Measurements from ENCODE around the gene NADK2.
A peak's percentile ranks its signal among the peaks of the same experiment; 100 is the strongest.

NADK2 gene

DNA sequence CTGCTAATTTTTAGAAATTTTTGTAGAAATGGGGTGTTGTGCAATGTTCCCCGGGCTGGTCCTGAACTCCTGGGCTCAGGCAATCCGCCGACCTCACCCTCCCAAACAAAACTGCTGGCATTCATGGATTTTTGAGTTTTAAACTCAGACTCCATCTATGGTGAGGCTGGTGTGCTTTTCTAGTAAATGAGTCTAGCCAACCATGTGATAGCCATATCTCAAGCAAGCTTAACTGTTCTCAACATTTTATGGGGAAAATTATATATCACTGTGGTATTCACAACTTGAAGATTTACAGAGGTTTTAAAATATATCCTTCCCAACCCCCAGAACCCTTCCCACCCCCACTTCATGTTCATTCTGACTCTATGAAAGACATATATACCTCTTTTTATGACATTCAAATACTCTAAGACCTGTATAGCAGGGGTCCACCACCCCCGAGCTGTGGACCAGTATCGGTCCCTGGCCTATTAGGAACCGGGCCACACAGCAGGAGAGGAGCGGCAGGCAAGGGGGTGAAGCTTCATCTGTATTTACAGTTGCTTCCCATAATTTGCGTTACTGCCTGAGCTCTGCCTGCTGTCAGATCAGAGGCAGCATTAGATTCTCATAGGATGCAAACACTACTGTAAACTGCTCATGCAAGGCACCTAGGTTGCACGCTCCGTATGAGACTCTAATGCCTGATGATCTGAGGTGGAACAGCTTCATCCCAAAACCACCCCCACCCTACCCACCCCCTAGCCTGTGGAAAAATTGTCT lies 4.5 kb upstream of the NADK2 start:
- no peak for DNase-seq (ENCODE audit: low read depth)

DNA sequence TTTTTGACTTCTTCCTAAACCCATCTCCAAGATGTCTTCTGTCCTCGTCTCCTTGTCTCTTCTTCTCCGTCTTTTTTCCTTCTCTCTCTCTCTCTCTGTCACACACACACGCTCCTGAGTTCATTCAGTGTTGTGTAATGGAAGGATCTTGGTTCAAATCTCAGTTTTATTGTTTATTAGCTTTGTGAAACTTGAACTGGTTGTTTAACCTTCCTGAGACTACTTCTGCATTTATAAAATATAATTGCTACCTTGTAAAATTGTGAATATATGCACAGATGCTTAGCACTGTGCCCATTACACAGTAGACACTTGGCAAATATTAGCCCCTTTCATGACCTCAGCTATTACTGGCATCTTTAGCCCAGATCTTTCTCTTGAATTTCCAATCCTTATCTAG lies 2.4 kb upstream of the NADK2 start:
- DNase-seq (ENCODE audit: low read depth), result no peak

DNA sequence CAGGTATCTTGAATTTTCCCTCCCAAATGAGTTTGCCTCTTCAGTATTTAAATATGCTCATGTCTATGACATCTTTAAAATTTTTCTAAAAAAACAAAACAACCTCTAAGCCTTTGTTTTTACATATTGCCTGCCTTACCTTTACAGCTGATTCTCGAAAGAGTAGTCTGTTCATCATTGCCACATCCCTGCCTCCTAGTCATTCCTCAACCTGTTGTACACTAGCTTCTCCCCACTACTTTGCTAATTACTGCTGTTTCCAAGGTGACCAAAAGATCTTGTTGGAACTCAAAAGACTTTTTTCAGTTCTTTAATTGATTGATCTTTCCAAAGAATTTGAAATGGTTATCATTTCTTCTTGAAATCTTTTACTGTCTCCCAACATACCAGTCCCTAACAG lies 1.9 kb upstream of the NADK2 start:
- no peak for DNase-seq (ENCODE audit: low read depth)

DNA sequence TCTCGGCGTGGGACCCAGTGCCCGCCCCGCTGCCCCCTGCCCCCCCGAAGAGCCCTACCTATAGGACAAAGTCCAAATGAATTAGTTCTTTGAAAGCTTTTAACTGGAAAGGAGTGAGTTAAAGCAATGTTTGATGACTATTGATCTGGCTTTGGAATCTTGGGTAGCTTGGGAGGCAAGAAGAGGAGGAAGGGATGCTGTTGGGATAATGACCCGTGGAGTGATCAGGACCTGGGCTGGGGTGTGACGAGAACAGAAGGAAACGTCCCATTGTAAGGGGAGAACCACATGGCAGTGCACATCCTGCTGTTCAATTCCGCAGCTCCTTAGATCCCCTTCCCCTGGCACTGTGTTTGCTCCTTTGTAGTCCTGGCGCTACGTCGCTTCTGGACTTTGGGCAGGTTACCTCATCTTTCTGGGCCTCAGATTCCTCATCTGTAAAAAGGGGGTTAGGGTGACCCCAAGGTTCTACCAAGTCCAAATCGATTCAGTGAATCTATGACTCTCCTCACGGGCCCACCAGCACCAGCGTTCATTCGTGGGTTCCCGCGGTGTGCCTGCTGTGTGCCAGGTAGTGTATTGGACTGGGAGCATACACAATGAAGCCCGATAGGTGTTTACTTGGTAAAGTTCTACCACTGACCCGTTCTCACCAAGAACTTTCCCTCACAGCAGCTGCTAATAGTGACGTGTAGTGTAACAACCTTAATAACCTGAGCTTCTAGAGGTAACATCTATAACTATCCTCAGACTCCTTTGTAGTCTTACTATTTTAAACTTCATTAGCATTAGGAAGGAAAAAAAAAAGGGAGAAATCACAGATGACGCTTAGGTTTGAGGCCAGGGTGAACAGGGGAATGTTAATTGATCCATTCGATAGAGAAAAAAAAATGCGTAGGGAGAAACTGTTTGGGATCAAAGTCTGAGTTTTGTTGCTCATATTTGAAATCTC lies 1.1 kb upstream of the NADK2 start:
- DNase-seq (ENCODE audit: low read depth), result no peak

DNA sequence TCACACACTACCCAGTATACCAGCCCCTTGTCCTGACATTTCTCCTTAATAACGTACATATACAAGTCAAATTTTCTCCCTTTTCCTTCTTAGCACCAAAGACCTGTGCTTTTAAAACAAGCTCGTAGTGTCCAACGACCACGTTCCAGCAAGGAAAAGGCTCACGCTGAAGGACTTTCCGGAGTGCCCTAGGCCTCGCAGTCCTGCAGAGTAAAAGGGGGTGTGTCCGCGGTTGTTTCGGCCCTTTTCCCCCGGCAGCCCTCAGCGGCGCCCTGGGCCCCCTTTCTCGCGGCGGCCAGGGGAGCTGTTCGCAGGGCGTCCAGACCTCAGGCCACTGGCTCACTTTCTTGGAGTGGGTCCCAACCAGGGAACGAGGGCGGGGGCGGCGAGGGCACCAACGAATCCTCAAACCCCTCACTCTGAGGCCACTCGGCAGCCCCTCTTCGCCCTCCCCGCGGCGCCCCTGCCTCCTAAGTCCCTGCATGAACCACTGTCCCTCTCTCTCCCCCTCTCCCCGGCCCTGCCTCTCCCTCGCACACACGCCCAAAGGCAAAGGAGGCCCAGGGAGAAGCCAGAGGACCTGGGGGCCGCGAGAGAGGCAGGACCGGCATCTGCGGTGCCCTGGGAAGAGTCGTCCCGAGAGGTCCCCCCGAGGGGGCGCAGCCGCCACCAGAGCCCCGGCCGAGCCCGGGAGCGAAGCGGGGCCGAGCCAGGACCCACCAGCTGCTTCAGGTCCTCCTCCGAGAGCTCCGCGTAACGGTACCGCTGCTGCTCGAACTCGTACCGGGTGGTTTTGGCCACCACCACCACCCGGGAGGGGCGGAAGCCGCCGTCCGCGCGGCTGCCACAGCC lies 720 bp downstream of the NADK2 start:
- peak; percentile 7 for DNase-seq (ENCODE audit: low read depth)

DNA sequence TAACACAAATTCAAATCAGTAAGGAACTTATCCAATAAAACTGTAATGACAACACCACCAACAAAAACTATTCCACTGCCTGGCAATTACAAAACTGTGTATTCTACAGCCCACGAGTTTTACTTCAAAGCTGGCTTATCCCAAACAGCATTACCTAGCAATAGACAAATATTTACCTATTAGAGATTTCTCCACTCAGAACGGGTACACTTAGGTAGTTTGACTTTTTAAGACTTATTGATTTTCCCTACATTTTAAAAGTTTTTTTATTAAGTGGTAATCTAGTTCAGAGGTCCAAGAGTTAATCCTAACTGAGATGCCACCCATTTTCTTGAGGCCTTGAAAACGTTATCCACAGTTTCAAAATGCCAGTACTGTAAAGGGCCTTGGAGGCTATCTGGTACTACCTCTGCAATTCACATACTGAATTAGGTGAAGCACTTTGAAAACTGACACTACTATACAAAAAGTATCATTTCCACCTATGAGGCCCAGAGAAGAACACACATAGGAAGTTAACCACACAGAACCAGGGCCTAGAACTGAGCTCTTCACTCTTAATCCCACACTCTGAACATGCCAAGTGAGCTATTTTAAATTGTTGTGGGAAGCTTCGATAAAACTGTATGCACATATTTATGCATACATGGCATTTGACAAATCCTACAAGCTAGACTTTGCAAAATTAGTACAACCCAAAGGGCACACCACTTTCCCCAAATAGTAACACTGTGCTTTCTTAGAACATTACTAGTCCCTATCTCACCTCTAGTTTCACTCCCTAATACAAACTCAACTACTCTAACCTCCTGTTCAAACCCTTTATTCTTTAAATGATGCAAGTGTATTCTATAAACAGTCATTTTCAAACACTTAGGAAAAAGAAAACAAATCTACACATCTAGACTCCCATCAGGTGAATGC lies 2.1 kb downstream of the NADK2 start:
- no peak for DNase-seq (ENCODE audit: low read depth)

DNA sequence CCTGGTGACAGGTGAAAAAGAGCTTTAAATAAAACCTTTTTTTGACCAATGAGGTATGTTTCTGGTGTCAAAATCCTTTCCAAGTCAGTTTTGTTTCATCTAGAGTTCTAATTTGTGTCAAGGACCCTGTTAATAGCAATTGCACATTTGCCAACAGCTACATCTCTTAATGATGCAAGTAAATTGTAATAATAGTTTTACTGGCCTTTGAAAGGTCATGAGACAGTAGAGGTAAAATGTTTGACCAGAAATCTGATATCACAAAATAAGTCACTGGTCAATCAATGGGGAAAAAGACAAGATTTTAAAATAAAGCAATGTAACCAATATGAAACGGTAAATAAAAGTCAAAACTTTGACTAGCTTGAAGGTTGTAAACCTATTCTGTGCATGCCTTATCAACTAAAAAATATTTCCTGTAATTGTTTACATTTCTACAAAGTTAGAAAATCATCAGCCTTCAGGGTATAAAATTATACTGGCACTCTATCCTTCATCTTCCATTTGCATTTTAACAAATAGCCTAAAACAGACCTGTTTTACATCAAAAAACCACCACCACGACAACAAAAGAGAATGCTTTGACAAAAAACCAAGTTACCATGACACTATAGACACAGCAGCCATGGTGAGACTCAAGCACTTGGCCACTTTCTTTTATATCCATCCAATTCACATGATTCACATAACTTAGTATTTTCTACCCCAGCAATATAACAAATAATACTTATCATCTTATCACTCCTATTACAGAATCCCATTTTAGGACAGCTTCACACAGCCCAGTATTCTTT lies 3.0 kb downstream of the NADK2 start:
- DNase-seq (ENCODE audit: low read depth), result no peak

DNA sequence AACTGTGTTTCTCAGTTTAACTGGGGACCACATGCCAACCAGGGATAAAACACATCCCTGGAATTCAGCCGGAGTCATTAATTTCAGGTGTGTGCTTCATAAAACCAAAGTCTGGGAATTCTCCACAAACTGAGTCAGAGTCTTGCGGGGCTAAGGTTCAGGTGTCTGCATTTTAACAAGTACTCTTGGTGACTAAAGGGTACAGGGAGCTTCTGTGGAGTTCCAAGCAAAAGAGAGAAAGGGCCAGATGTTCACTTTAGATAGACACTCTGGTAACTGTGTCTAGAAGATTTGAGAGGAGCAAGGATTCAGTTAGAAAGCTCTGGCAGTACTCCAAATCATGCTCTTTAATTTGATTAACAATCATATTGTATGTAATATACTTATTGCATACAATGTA lies 4.0 kb downstream of the NADK2 start:
- DNase-seq (ENCODE audit: low read depth), result no peak

DNA sequence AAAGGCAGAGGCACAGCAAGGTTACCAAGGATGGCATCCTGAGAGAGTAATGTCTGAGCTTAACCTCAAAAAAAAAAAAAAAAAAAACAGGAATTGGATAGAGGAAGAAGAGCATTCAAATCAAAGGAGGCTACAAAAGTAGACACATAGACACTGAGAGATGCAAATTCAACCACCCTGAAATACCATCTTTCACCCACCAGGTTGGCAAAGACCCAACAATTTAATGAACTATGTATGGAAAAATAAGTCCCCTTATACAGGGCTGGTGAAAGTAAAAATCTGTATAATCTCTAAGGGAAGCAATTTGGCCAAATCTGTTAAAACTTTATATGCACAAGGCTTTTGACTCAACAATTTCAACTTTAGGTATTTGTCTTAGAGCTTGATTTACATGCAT lies 4.9 kb downstream of the NADK2 start:
- no peak for DNase-seq (ENCODE audit: low read depth)

DNA sequence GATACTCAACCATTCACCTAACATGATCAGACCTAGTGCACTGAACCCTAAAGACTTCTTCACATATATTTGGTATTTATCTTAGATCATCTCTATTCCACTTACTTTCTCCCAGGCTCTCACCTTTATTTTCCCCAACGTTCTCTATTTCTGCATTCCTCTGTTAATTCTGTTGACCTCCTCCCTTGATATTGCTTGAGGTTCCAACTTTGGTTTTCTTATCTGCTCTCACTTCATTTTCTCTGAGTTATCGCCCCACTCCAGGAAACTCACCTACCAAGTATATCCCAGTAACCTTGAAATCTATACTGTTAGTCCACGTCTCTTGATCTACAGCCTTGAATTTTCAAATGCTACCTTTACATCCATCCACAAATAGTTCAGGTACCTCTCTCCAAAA lies 9.2 kb downstream of the NADK2 start:
- DNase-seq (ENCODE audit: low read depth), result no peak

DNA sequence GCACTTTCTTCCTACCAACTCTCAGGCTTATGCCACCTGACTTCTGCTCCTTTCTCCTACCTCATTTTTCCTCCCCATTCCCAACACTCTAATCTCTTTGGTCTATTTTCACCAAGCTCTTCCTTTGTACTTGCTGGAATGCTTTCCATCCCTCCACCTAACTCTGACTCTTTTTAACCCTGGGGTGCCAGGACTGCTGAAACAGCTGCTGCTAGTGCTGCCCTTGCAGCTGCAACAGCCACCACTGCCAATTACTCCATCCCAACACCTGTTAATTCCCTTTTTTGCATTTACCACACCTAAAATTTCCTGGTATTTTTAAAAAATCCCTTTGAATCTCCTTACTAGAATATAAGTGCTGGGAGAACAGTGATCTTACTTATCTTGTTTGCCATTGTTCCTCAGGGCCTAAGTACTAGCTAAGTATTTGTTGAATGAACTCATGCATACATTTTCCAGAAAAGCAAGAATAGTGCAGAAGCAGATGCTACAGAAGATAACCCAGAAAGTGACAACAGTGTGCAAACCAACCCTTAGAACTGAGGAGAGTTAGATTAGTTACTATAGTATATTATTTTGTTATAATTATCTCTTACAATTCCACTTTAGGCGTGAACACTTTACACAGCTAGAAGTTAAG lies 11.5 kb downstream of the NADK2 start:
- DNase-seq (ENCODE audit: low read depth), result no peak

DNA sequence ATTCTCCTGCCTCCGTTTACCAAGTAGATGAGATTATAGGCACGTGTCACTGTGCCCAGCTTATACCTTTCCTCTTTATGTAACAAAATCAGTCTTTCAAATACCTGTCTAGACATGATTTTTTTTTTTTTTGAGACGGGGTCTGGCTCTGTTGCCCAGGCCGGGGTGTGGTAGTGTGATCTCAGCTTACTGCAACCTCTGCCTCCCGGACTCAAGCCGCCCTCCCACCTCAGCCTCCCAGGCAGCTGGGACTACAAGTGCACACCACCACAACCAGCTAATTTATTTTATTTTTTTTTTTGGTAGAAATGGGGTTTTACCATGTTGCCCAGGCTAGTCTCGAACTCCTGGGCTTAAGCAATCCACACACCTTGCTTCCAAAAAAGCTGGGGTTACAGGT lies 13.2 kb downstream of the NADK2 start:
- no peak for DNase-seq (ENCODE audit: low read depth)

DNA sequence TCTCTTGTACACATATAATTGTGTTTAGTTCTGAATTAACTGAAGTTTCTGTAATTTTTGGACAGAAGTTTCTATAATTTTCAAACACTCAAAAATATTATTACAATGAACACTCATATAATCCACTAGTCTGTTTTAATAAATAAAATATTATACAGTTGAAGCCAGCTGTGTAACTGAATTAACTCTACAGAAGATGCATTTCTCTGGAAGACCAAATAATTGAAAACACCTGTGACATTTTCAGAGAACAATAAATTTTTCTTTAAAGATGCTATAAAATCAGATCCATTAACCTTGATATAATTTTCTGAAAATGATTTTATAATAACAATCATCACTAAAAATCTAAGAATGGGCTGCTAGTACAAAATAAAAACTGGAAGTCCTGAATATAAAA lies 14.7 kb downstream of the NADK2 start:
- no peak for DNase-seq (ENCODE audit: low read depth)

DNA sequence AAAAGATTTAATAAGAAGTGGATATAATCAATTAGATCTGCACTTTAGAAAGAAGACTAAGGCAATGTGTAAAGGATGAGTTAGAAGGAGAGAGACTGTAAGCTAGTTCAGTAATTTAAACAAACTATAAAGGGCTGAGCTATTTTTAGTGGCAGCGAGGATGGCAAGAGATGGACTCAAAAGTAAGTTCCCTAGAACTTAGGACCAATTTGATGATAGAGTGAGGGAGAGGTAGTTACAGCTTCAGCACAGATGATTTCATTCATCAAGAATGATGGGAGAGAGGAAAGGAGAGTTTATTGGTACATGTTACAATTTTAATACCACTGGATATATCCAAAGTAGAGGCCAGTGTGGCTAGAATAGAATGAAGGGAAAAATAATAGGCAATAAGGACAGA lies 19.1 kb downstream of the NADK2 start:
- no peak for DNase-seq (ENCODE audit: low read depth)

DNA sequence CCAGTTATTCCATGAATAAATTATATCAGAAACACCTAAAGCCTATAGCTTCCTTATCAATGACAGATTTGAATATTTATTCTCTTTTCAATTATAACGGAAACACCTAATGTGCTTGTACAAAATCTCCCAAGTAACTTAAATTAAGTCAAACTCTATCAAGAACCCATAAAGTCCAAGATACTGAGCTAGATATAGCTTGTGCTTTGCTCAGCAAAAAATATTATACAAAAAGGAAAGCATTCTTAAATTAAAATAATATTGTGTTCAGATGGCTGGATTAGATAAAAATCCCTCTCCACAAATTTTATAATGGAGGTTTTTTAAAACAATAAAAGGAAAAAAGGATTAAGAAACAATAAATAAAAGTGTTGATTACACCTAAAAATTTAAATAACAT lies 23.7 kb downstream of the NADK2 start:
- no peak for DNase-seq (ENCODE audit: low read depth)

DNA sequence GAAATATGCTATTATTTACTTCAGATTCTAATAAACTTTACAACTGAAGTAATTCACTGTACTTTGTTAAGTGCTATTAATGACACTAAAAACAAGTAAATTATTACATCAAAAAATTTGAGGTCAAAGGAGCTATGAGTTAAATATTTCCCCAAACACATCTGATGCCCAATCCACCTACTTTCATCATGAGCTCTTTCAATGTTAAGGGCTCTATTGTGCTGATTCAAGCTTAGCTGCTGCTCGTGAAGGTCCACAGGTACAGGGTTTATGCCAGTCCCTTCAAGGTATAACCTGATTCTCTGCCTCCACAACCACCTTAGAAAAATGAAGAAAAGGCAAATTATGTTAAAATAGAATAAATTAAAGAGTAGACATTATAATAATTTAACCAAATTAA lies 24.2 kb downstream of the NADK2 start:
- DNase-seq (ENCODE audit: low read depth), result no peak

DNA sequence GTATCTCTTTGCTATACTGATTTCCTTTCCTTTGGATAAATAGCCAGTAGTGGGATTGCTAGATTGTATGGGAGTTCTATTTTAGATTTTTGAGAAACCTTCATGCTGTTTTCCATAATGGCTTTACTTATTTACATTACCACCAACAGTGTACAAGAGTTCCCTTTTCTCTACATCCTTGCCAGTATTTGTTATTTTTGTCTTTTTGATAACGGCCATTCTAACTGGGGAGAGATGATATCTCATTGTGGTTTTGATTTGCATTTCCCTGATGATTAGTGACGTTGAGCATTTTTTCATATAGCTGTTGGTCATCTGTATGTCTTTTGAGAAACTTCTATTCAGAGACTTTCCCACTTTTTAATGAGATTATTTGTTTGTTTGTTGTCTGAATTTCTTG lies 25.8 kb downstream of the NADK2 start:
- no peak for DNase-seq (ENCODE audit: low read depth)

DNA sequence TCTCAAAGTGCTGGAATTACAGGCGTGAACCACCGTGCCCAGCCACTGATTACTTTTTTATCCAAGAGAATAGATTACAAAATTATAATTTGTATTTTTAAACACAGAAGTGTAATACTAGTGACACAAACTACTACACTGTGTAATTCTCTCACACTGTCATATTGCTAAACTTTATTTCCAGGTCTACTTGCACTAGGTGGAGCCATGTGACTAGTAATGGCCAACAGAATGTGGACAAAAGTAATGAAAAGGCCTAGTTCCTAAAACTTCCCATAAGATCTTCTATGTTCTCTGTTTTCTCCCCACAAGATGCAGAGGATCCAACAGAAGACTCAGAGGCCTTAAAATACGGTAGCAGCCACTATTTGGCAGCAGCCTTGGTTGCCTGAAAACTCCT lies 27.3 kb downstream of the NADK2 start:
- DNase-seq (ENCODE audit: low read depth), result no peak

DNA sequence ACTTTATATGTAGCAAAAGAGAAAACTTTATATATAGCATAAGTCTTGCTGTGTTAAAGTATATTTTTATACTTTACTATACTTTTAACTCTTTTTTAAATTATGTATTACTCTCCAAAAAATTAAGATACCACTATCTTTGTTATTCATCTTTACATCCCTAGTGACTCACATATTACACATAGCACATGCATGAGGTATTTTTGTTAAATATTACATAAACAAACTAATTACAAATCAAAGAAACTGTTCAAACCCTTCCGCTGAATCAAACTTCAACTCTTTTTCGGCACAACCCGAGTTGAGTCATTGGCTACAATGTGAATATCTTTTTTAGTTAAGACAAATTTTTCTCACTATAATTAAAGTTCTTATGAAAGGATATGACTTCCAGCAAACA lies 32.1 kb downstream of the NADK2 start:
- DNase-seq (ENCODE audit: low read depth), result no peak

DNA sequence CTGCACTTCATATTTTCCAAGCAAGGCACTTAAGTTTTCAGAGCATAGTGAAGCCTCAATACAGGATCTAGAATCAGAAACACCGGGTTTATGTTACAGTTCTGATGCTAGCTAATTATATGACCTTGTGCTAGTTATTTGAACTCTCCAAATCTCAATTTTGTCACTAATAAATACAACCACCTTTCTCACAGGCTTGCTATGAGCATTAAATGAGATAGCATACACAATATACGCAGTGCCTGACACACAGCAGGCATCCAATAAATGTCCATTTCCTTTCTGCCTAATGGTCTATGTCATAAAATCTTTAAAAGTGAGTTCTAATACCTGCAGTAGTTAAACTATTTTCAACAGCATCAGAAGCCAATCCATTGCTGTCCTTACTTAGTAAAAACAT lies 32.9 kb downstream of the NADK2 start:
- DNase-seq (ENCODE audit: low read depth), result no peak

Data from activated T-cell treated with anti-CD3 and anti-CD28 coated beads for 24 hours (primary cell).